Measurements from ENCODE around the gene CFAP73. TPM values are rescaled to one million over a fixed set of nuclear protein-coding genes. Genes with fewer than 3 reads are reported as not detected.

CFAP73 gene
- total and polyA plus RNA-seq, 2 experiments from 2014 or later, result 0.50 to 0.59 TPM

GRCh38 chr12:113137861-113138783 is 11.4 kb upstream of the CFAP73 start:
- Mint-ChIP-seq H3K4me1 (peaks cover 15% of the 10 kb centered on the region), H3K36me3 (ENCODE audit: low read depth) (no peaks in the 10 kb centered on the region), H3K27me3 (ENCODE audit: insufficient read depth, low read depth, poor library complexity) (peaks cover 18% of the 10 kb centered on the region), H3K4me3 (no peak overlapping the region), H3K27ac (no peak overlapping the region), H3K9me3 (no peaks in the 10 kb centered on the region)
- no peak overlapping the region for H3K27ac ChIP-seq (ENCODE audit: low read depth)
- no peak overlapping the region for H3K4me2 ChIP-seq
- DNase-seq (ENCODE audit: low spot score) (no peak), ATAC-seq (no peak)
- peaks cover 14% of the 10 kb centered on the region for H3K4me1 ChIP-seq (ENCODE audit: insufficient read depth)
- H2AFZ ChIP-seq, result 0 out of 2 replicates have a peak overlapping the region, but pooled peaks have one; percentile 18
- no peaks in the 10 kb centered on the region for H3K36me3 ChIP-seq (ENCODE audit: insufficient read depth)
- H3K27me3 ChIP-seq (ENCODE audit: insufficient read depth), result peaks cover 8% of the 10 kb centered on the region
- no peak overlapping the region for H3K4me3 ChIP-seq
- no peaks in the 10 kb centered on the region for H4K20me1 ChIP-seq (replicated peaks; ENCODE audit: insufficient read depth)
- H3K79me2 ChIP-seq (replicated peaks; ENCODE audit: insufficient read depth), result no peaks in the 10 kb centered on the region
- H3F3A ChIP-seq (replicated peaks; ENCODE audit: low read depth), result 0 out of 2 replicates have a peak, but pooled peaks cover 4% of the 10 kb centered on the region
- H3K9me2 ChIP-seq (ENCODE audit: insufficient read depth), result no peaks in the 10 kb centered on the region
- TF ChIP-seq ZNF331 (CRISPR knock-in tag; IDR thresholded peaks at IDR 0.05; ENCODE audit: low read depth) (no peak), REST (IDR thresholded peaks at IDR 0.05; ENCODE audit: unreplicated experiment) (no peak), ETS1 (IDR thresholded peaks at IDR 0.05) (no peak), NANOG (IDR thresholded peaks at IDR 0.05; ENCODE audit: borderline replicate concordance) (no peak), POLR2AphosphoS5 (IDR thresholded peaks at IDR 0.05; ENCODE audit: low read depth) (no peak), CREB1 (CRISPR knock-in tag; IDR thresholded peaks at IDR 0.05; ENCODE audit: low read depth) (no peak), CTCF (conservative IDR thresholded peaks at IDR 0.05; ENCODE audit: low read depth in 2 of 2) (no peak), STAT1 (IDR thresholded peaks at IDR 0.05; ENCODE audit: unreplicated experiment) (no peak), ZNF114 (CRISPR knock-in tag; IDR thresholded peaks at IDR 0.05) (no peak), EZH2phosphoT487 (IDR thresholded peaks at IDR 0.05; ENCODE audit: unreplicated experiment) (no peak), EZH2 (IDR thresholded peaks at IDR 0.05; ENCODE audit: low read depth, unreplicated experiment) (no peak), ZNF462 (CRISPR knock-in tag; IDR thresholded peaks at IDR 0.05) (no peak), JUNB (IDR thresholded peaks at IDR 0.05; ENCODE audit: unreplicated experiment) (no peak)
